B cell (primary cell): ENCODE data around the gene NBAS. TPM values are rescaled to one million over a fixed set of nuclear protein-coding genes. Genes with fewer than 3 reads are reported as not detected.

Experiments used
- ATAC-seq: fragments of 200-7000 bp; cut with Tn5 transposase; one replicate; pipeline ENCODE4 v1.10.0; 2021; ENCODE audit warnings: low read depth, mild to moderate bottlenecking, moderate number of reproducible peaks, moderate library complexity
- CTCF ChIA-PET: fragments of 350-600 bp; sonication (Branson Sonifier 250); formaldehyde crosslinking; loops from one replicate; lab custom pipeline; 2021; ENCODE audit warnings: antibody characterized with exemption, inconsistent platforms; lab: Charles Lee
- POLR2A ChIA-PET: fragments of 350-600 bp; sonication (Branson Sonifier 250); formaldehyde crosslinking; loops from one replicate; lab custom pipeline; 2021; ENCODE audit warnings: antibody characterized with exemption; lab: Charles Lee
- DNase-seq: peaks from one replicate; pipeline ENCODE4 v3.0.0; 2013
- H2AFZ ChIP-seq: 2 replicates; pipeline ENCODE4 v1.6.1; 2012; ENCODE audit warnings: mild to moderate bottlenecking, low read depth, low read length; ENCODE audit not compliant: insufficient read depth, poor library complexity, severe bottlenecking
- H3K27ac ChIP-seq, 2 donors: 1 replicate in 1 of 2; 2 replicates in 1 of 2; pipeline ENCODE4 v1.5.1; 2012 to 2013; ENCODE audit warnings: low read length in 2 of 2, mild to moderate bottlenecking in 2 of 2, moderate library complexity in 1 of 2
- H3K27me3 ChIP-seq, 4 experiments: fragments of 200-600 bp in 1 of 4; sonication (generic) in 1 of 4; replicated peaks in 1 of 4; 1 replicate in 2 of 4; 2 replicates in 2 of 4; pipeline versions ENCODE4 v1.6.1 to v1.7.0; 2013 to 2016; ENCODE audit warnings: low read length in 3 of 4, mild to moderate bottlenecking in 2 of 4, mixed read lengths in 1 of 4, moderate library complexity in 1 of 4; ENCODE audit not compliant: insufficient read depth in 4 of 4, control insufficient read depth in 3 of 4; ENCODE audit errors: control extremely low read depth in 1 of 4
- H3K36me3 ChIP-seq, 2 experiments: replicated peaks in 1 of 2; 1 replicate in 1 of 2; 2 replicates in 1 of 2; pipeline versions ENCODE4 v1.6.1 to v1.7.1; 2013; ENCODE audit warnings: low read length in 1 of 2; ENCODE audit not compliant: insufficient read depth in 2 of 2, control insufficient read depth in 1 of 2; ENCODE audit errors: control extremely low read depth in 1 of 2, extremely low read depth in 1 of 2
- H3K4me1 ChIP-seq, 2 donors: fragments of 200-600 bp in 1 of 2; sonication (generic) in 1 of 2; 1 replicate in 1 of 2; 2 replicates in 1 of 2; pipeline versions ENCODE4 v1.5.1 to v1.6.1; 2013 to 2017; ENCODE audit warnings: low read length in 2 of 2; ENCODE audit not compliant: control insufficient read depth in 2 of 2, insufficient read depth in 2 of 2
- H3K4me2 ChIP-seq: replicated peaks from 2 replicates; pipeline ENCODE3; 2012; ENCODE audit warnings: mild to moderate bottlenecking, low read depth, low read length; ENCODE audit not compliant: poor library complexity, severe bottlenecking
- H3K4me3 ChIP-seq, 5 experiments: fragments of 200-600 bp in 1 of 5; sonication (generic) in 1 of 5; 1 replicate in 3 of 5; 2 replicates in 2 of 5; pipeline versions ENCODE4 v1.5.1 to v1.7.0; 2011 to 2016; ENCODE audit warnings: low read length in 4 of 5, mild to moderate bottlenecking in 4 of 5, low read depth in 2 of 5, control low read depth in 1 of 5, moderate library complexity in 1 of 5; ENCODE audit not compliant: insufficient read depth in 1 of 5; ENCODE audit errors: control extremely low read depth in 1 of 5, extremely low read depth in 1 of 5
- H3K79me2 ChIP-seq: fragments of 200-600 bp; sonication (generic); one replicate; pipeline ENCODE4 v1.6.0; 2016; ENCODE audit warnings: low read length; ENCODE audit not compliant: control insufficient read depth, insufficient read depth
- H3K9ac ChIP-seq: fragments of 200-600 bp; sonication (generic); 2 replicates; pipeline ENCODE4 v1.6.1; 2017; ENCODE audit warnings: mild to moderate bottlenecking, low read length, moderate library complexity
- H3K9me3 ChIP-seq, 3 donors: one replicate each; pipeline versions ENCODE4 v1.6.1 to v1.7.1; 2013; ENCODE audit warnings: low read length in 2 of 3; ENCODE audit not compliant: control insufficient read depth in 2 of 3, insufficient read depth in 1 of 3; ENCODE audit errors: control extremely low read depth in 1 of 3
- H4K20me1 ChIP-seq: 2 replicates; pipeline ENCODE4 v1.6.0; 2012; ENCODE audit warnings: mild to moderate bottlenecking, low read length; ENCODE audit not compliant: insufficient read depth, control insufficient read depth, poor library complexity, severe bottlenecking
- H3K27ac Mint-ChIP-seq: one replicate; pipeline ENCODE4 v1.8.0; 2021; ENCODE audit warnings: mixed read lengths
- H3K27me3 Mint-ChIP-seq: one replicate; pipeline ENCODE4 v1.8.0; 2021; ENCODE audit warnings: mixed read lengths
- H3K4me1 Mint-ChIP-seq: one replicate; pipeline ENCODE4 v1.8.0; 2021; ENCODE audit warnings: mixed read lengths
- H3K4me3 Mint-ChIP-seq: one replicate; pipeline ENCODE4 v1.8.0; 2021; ENCODE audit warnings: mixed read lengths
- H3K9me3 Mint-ChIP-seq: one replicate; pipeline ENCODE4 v1.8.0; 2022; ENCODE audit warnings: mixed read lengths; ENCODE audit not compliant: insufficient read depth
- EZH2 ChIP-seq: IDR thresholded peaks from 2 replicates; pipeline ENCODE4 v1.6.1; 2012; ENCODE audit warnings: borderline replicate concordance, low read depth, mild to moderate bottlenecking, moderate library complexity, low read length; ENCODE audit not compliant: insufficient read depth, poor library complexity, severe bottlenecking
- WGBS: methylation state at CpG from one replicate; pipeline ENCODE4 v1.1.5; 2013; ENCODE audit warnings: missing lambda C conversion rate; ENCODE audit not compliant: insufficient coverage; 5-methylcytosine and 5-hydroxymethylcytosine counted together
- intact Hi-C: fragments of 100-400 bp; cut with micrococcal nuclease; formaldehyde crosslinking; loops from one replicate; pipeline ENCODE4 v1.10.0; 2022
- polyA plus RNA-seq: library from polyadenylated mRNA; depleted of rRNA; stranded (reverse); fragments of >200 nt; gene quantifications from 2 replicates; pipeline ENCODE4 v1.2.3, GENCODE V29; 2012
- total RNA-seq, 2 donors: library from RNA; stranded (reverse); fragments of 120-200 nt in 1 of 2; gene quantifications; 1 replicate in 1 of 2; 2 replicates in 1 of 2; pipeline versions ENCODE4 v1.2.3 to v1.2.4, GENCODE V29; 2013 to 2022
- TF ChIP-seq, protein P1 (sequence below): fragments of 200-600 bp; IDR thresholded peaks from one replicate; pipeline ENCODE4 v1.8.0; 2022; ENCODE audit warnings: antibody characterized with exemption, mild to moderate bottlenecking

The NBAS gene
- total and polyA plus RNA-seq, 2 donors (not counting 1 experiment from before 2014, with no cell fraction given), result 10.6 to 37.3 TPM

- ChIA-PET POLR2A (no interaction called here), CTCF (no interaction called here)
- Histone ChIP-seq H3K9me3 (no peaks in the 10 kb centered on the region), H4K20me1 (no peaks in the 10 kb centered on the region), H3K4me2 (no peak overlapping the region), H3K4me1 (no peaks in the 10 kb centered on the region), H3K36me3 (peaks cover 1 to 16% of the 10 kb centered on the region in 2 experiments), H3K27ac (no peak overlapping the region), H3K4me3 (no peak overlapping the region), H2AFZ (no peak overlapping the region), H3K9ac (no peak overlapping the region), H3K27me3 (no peaks in the 10 kb centered on the region), H3K79me2 (no peaks in the 10 kb centered on the region)
- H3K9me3 Mint-ChIP-seq, result no peaks in the 10 kb centered on the region
- H3K27ac Mint-ChIP-seq, result no peak overlapping the region
- intact Hi-C loops, result no loop called here
- TF ChIP-seq, protein P1, sequence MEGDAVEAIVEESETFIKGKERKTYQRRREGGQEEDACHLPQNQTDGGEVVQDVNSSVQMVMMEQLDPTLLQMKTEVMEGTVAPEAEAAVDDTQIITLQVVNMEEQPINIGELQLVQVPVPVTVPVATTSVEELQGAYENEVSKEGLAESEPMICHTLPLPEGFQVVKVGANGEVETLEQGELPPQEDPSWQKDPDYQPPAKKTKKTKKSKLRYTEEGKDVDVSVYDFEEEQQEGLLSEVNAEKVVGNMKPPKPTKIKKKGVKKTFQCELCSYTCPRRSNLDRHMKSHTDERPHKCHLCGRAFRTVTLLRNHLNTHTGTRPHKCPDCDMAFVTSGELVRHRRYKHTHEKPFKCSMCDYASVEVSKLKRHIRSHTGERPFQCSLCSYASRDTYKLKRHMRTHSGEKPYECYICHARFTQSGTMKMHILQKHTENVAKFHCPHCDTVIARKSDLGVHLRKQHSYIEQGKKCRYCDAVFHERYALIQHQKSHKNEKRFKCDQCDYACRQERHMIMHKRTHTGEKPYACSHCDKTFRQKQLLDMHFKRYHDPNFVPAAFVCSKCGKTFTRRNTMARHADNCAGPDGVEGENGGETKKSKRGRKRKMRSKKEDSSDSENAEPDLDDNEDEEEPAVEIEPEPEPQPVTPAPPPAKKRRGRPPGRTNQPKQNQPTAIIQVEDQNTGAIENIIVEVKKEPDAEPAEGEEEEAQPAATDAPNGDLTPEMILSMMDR, result no peak
- no peak for TF ChIP-seq EZH2
- no peaks in the 10 kb centered on the region for H3K4me1 Mint-ChIP-seq
- no peak overlapping the region for H3K4me3 Mint-ChIP-seq
- H3K27me3 Mint-ChIP-seq, result no peaks in the 10 kb centered on the region
- WGBS, result 83% methylated on average over 5 of the region's 14 CpGs
- DNase-seq (no peak), ATAC-seq (no peak)
These were observed 382.2 kb downstream of the NBAS start for GRCh38 chr2:15178946-15179345.

- ATAC-seq (no peak), DNase-seq (no peak)
- Histone ChIP-seq H2AFZ (no peak overlapping the region), H3K4me3 (no peak overlapping the region), H3K4me2 (no peak overlapping the region), H4K20me1 (no peaks in the 10 kb centered on the region), H3K4me1 (no peaks in the 10 kb centered on the region), H3K27ac (no peak overlapping the region), H3K27me3 (no peaks in the 10 kb centered on the region), H3K36me3 (peaks cover 0 to 16% of the 10 kb centered on the region in 2 experiments), H3K9ac (no peak overlapping the region), H3K9me3 (no peaks in the 10 kb centered on the region), H3K79me2 (no peaks in the 10 kb centered on the region)
- ChIA-PET POLR2A (no interaction called here), CTCF (no interaction called here)
- H3K27ac Mint-ChIP-seq, result no peak overlapping the region
- no peaks in the 10 kb centered on the region for H3K27me3 Mint-ChIP-seq
- H3K4me1 Mint-ChIP-seq, result no peaks in the 10 kb centered on the region
- H3K9me3 Mint-ChIP-seq, result no peaks in the 10 kb centered on the region
- no peak overlapping the region for H3K4me3 Mint-ChIP-seq
- 85% methylated on average over 6 of the region's 6 CpGs for WGBS
- intact Hi-C loops, result no loop called here
- TF ChIP-seq, protein P1, result no peak
- TF ChIP-seq EZH2, result no peak
These were observed 384.0 kb downstream of the NBAS start for GRCh38 chr2:15177103-15177502.
